ENCODE measurements around the gene CX3CR1. TPM values are rescaled to one million over a fixed set of nuclear protein-coding genes. Genes with fewer than 3 reads are reported as not detected.

The CX3CR1 gene
- total RNA-seq, 1 experiment from 2014 or later: not detected

DNA sequence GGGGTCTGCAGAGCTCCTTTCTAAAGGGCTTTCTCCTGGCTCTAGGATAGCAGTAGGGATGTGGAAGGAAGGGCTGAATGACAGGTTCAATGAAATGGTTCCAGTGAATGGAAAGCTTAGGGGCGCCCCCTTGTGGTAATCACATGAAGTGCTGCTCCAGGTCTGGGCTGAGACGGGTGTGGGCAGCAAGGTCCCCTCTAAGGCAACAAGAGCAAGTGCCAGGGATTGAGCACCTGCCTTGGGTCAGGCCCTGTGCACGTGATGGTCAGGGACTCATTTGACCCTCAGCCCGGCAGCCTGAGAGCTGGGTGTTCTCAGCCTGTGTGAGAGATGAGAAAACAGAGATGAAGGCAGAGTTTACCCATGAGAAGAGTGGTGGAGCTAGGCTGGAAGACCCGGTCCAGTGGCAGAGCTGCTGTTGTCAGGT, 12.1 kb upstream of the CX3CR1 start:
- peak; percentile 34 for DNase-seq (ENCODE audit: low read depth)

DNA sequence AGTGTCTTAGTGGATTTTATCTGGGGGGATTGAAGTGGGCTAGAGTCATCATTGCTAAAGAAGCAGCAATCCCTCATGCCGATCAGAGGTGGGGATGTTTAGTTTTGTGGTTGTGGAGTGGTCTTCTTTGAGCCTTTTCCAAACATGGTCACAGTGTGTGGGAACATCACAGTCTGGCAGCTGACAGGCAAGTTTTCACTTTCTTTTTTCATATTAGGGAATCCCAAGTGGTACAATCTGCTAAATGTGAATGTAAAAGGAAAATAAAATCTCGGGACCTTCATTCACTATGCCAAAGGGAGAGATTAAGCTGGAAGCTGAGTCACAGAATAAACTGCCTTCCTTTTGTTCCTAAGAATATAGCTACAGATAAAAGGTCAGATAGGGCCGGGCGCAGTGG, 10.4 kb upstream of the CX3CR1 start:
- DNase-seq (ENCODE audit: low read depth): no peak

DNA sequence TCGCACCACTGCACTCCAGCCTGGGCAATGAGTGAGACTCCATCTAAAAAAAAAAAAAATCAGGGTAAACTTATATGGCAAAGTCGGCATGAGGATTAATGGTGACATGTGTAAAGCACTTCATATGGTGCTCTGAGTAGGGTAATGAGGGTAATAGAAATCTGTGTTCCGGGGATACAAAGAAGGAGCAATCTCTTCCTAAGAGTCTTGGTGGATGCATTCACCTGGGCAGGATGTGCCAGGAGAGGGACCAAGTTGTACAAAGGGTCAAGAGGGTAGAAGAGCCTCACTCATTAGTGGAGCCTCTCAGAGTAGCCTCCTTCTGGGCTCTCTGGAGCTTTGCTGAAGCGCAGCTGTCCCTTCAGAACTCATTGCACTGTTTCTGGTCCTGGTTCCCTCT, 9.3 kb upstream of the CX3CR1 start:
- no peak for DNase-seq (ENCODE audit: low read depth)

DNA sequence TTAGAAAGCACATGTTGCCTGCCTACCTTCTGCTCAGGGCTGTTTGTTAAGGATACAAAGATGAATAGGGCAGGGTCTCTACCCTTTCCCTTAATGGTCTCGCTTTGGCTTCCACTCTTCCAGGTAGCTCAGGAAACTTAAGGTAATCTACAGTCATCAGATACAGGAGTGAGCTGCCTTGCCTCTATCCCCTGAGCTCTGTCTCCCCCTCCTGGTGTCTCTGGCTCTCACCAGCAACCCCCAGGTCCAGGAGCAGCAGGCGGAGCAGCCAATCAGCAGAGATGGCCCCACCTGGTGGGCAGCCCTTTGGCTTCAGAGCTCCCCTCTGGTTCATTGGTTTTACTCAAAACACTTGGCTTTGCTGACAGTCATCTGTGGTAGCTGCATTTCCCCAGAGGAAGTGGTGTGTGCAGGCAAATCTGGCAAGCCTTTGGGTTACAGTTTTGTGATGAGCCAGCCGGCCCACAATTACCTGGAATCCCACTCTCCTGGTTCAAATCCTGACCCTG, 8.5 kb upstream of the CX3CR1 start:
- DNase-seq (ENCODE audit: low read depth): peak; percentile 63

DNA sequence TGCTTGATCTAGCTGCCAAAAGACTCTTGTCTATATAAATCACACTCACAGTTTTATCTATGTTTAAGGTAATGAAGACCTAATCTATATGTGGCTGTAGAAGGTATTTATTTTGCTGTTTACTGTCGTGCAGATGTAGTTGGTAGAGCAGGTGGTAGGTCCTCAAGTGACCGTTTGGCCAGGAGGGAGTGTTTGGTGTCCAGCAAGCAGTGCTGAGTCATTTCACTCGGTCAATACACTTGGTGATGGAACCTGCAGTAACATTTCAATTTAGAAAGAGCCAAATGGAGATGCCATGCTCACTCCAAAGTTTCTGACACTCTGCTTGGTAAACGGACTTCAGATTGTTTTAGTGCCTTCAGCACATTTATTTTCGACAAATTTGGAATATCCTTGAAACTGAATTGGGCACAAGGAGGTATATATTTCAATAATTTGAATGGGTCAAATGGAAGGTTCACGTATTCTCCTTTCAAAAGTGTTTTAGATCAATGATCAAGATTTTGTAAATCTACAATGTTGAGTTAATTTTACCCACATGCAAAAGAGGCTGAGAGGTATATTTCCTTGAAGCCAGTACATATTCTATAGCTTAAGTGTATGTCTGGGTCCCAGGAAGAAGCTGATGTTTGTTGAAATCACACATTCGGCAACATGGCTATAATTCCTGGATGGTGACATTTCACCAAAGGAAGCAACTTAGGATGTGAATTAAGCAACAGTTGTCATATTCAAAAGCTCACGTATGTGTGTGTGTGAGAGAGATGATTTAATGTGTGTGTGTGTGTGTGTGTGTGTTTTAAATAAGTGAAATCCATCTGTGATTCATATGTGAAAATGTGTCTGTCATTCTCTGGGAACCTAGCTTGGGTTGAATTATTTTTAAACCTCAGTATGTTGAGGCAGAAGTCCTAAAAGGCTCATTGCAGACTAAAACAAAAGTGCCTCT, 7.7 kb upstream of the CX3CR1 start:
- no peak for DNase-seq (ENCODE audit: low read depth)

DNA sequence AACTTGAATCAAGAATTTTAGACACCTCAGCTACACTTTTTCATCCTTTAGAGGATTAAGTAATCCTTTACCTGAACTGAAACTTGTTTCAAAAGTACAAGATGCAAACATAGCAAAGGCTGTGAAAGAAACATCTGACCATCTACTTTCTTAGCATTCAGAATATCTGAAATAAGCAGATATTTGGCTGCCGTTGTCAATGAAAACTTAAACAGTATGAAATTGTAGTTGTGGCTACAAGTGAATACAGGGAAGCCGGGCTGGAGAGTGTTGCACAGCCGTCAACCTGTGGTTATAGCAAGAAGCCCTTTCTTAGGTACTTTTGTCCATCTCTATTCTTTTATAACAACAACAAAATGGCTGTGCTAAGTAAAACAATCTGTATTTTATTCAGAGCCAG, 6.9 kb upstream of the CX3CR1 start:
- no peak for DNase-seq (ENCODE audit: low read depth)

DNA sequence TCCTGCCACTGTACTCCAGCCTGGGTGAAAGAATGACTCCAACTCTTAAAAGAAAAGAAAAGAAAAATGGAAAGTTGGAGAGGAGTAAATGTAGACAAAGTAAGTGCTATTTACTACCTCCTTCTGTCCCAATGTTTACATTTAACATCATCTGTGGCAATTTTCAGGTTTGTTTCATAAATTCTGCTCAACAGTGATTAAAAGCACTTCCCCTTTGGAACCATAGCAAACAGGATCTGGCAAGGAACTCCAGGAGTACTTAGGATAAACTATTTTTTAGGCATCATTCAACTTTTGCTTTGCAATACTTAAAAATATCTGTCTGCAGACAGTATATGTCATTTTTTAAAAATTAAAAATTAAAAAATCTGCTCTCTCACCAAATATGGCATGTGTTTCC, 5.5 kb upstream of the CX3CR1 start:
- no peak for DNase-seq (ENCODE audit: low read depth)

DNA sequence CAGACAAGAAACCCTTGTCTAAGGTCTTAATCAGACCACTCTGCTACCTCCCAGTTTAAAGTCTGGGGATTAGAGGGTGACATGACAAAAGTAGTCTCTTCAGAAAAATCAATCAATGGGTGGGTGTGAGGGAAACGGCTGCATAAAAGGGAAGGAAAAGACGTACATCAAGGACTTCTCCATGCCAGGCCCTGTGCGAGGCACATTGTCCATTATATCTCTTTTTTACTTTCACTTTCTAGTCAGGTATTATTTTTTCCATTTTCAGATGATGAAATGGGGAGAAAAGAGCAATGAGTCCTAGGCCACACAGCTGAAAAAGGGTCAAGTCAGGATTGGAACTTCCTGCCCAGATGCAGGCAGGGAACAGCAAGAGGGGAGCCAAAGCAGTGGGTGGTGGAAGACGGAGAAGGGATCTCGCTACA, 4.6 kb upstream of the CX3CR1 start:
- DNase-seq (ENCODE audit: low read depth): no peak

DNA sequence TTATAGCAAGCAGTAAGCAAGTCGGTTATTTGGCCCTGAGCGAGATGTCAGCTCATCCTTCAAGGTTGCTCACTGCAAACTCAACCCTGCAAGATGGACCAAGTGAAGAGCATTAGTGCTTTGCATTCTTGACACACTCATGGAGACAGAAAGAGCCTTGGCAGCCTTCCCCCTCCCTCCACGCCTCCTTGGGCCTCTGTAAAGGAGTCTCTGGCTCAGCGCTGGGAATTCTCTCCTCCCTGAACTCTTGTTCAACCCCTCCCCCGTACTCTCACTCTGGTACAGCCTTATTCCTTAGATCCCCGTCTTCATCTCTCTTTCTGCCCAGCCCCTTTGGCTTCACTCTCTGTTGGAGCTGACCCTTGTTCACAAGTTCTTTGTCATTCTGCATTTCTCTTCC, 2.2 kb upstream of the CX3CR1 start:
- DNase-seq (ENCODE audit: low read depth): no peak

DNA sequence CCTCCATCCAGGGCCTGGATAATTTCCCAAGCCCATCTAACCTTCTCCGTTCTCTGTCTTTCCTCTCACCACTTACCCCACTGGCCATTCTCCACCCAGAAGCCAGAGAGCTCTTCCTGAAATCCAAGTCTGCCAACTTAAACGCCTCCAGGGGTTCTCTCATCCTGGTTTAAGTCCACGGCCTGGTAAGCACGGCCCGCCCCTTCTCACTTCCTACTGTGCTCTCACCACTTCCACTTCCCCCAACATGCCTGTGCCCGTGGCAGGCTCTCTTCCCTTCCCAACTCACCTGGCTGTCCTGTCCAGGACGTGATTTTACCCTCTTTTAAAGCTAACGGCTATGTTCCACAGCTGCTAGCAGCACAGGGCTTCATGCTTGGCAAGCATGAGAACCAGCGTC, 1.7 kb upstream of the CX3CR1 start:
- no peak for DNase-seq (ENCODE audit: low read depth)

DNA sequence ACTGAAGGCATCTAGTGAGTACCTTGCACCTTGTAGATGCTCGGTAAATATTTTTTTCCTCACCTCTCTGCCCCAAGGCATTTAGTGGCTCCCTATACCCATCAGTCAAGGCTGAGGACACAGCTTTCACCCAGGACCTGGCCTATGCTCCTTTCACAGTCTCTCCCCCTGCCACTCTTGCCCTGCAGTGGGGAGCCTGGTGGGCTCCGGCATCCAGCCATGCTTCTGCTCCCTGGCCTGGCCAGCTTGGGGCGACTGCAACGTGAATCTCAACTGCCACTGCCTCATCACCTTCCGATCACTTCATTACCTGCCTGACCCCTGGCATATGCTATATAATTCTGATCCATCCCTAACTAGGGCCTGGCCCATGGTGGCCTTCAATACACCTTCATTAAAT, 735 bp upstream of the CX3CR1 start:
- no peak for DNase-seq (ENCODE audit: low read depth)

DNA sequence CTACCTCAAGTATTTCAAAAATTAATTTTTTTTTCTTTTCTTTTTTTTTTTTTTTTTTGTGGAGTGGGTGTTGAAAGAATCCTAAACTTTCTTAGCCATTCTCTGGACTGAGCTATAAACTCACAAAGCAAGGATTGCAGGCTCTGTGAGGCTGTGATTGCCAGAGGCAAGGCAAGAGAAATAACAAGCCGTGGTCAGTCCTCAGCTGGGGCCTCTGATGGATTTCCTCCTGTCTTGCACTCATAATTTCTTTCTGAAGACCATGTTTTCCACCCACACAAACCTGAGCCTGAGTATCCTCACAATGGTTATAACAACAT, 1.3 kb downstream of the CX3CR1 start:
- no peak for DNase-seq (ENCODE audit: low read depth)

DNA sequence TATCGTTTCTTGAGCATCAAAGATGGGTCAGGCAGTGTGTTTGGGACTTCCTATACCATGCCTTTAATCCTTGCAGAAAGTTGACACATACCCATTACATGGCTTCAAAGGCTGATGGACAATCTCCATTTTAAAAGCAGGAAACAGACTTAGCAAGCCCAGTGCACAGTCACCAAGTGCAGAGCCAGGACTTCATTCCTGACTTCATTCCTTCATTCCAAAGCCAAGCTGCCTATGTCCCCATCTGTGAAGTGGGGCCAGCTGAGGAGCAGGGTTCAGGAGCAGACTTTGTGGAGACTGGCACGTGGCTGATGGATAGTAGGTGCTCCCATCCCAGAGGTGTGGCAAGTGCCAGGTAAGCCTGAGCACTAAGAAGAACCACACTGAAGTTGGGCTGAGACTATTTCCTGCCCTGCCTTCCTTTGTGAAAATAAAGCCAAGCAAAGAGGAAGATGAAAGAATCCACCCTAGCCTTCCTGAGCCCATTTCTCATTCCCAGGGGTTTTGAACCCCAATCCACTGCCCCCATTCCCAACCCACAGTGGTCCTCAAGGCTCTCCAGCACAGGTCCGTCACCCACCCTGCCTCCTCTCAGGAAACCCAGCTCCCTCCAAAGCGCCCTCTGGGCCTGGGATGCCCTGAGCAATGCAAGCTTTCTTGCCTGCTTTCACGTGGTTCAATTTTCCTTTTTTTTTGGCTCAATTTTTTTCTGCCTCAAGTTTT, 1.8 kb downstream of the CX3CR1 start:
- no peak for DNase-seq (ENCODE audit: low read depth)

DNA sequence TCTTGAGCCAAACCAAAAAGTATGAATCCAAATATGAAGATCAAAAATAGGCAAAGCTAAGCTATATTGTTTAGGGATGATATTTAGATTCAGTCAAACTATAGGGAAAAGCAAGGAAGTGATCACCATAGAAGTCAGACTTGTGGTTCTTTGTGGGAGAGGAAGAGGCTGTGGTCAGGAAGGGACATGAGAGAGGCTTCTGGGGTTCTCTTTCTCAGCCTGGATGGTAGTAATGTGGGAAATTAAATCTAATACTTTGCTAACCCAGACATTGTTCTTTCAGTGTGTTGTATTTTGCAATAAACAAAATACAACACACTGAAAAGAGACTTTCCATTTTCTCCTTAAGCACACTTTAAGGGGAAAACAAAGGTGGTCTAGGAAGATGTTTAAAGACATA, 3.1 kb downstream of the CX3CR1 start:
- no peak for DNase-seq (ENCODE audit: low read depth)

DNA sequence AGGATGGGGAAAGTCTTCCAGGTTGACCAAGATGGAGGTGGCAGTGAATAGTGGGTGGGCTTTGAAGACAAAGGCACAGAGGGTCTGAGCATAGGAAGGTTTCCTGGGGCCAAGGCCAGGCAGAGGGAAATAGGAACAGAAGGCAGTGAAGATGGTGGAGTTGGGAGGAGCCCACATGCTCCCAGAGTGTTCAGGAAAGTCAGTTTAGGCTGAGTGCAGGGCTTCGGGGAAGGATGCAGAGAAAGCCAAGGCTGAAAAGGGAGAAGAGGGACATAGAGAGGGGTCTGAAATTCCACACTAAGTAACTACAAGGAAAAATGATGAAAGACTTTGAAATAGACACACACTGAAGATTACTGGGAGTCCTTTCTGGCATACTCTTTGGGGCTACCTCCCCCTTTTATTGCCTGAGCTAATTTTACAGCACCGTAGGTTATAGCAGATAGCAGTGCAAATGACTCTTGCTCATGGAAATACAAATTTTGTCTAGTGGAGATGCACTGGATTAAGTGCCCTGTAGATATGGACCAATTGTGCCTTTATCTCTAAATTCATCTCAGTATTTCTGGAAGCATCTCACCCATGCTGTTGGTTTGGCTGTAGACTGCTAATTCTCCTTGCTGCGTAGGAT, 3.8 kb downstream of the CX3CR1 start:
- no peak for DNase-seq (ENCODE audit: low read depth)

DNA sequence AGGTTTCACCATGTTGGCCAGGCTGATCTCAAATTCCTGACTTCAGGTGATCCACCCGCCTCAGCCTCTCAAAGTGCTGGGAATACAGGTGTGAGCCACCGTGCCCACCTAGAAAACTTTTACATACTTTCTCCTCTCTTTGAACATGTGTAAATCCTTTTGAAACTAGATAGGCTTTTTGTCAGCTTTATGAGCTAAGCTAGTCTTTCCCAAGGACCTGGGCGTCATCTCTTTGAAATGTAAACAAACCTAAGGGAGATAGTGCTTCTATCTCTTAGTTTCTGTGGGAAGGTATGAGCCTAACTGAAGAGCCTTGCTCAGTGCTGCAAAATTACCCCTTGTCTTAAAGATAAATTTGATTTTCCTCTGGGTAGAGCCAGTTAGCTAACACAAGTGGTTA, 4.8 kb downstream of the CX3CR1 start:
- DNase-seq (ENCODE audit: low read depth): no peak

DNA sequence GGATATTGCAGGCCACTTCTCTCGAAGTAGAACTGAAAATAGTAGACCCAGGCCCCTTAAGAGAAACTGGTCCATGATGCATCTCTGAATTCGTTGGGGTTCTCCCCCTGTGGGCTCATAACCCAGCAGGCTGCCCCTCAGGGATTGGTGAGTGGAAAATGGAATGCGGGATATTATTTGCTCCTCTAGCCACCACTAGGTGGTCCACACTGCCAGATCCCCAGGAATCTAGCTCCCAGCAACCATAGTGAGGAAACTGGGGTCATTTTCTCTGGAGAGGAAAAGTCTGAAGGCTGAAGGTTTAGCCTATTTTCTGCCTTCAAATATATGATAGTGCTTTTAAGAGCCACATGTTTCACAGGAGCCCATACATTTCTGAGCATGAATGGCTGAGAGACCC, 6.7 kb downstream of the CX3CR1 start:
- no peak for DNase-seq (ENCODE audit: low read depth)

DNA sequence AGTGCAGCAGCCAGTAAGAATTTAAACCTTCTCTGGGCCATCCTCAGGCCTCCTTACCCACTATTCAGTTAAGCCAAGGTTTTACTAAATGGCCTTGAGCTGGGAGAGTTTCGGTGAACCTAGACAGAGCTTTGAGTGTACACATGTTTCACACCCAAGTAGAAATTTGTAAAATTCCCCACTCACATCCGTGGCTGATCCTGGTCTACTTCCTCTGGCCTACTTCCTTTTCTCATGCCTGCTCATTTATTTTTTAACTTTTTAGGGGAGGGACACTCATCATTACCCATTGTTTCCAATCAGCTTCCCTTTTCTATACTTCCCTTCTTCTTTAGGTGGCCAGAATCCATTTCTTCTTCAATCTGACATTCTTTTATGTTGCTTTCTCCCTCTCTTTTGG, 7.6 kb downstream of the CX3CR1 start:
- DNase-seq (ENCODE audit: low read depth): no peak

DNA sequence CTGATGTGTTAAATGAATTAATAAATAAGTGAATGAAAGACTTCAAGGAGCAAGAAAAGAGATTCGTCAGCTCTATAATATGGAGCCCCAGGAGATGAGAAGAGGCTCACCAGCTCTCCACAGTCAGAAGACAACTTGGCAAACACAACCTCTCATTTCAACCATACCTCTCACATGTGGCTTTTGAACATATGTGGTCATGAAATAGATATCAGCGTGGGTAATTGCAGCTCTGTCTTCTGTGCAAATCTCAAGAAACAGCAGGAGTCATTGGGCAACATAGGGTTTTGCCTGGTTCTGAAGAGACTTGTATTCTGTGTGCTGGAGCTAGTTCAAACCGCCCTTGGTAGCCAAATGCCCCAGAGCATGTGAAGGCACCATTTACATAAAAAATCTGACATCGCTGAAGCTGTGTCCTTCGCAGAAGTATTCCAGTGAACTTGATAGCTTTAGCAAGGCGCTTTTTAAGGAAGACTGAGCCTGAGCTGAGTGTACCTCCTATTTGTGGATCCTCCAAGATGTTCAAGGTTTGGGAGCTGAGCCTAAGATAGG, 8.4 kb downstream of the CX3CR1 start:
- no peak for DNase-seq (ENCODE audit: low read depth)

DNA sequence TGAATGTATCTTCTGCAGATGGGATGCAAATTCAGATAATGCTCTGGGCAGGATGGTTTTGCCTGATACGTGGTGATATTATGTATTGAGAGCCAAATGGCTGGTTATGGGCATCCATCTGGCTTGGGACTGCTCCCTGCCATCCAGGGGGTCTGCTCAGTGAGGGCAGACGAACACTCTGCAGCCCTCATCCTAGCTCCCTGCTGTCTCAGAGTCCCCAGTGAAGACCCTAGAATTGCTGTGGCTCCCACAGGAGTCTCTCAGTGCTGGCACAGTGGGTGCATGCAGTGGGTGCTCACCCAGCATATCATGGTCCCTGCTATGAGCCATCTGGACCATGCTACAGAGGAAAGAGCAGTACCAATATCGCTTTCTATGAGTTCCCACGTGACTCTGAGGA, 10.3 kb downstream of the CX3CR1 start:
- no peak for DNase-seq (ENCODE audit: low read depth)

DNA sequence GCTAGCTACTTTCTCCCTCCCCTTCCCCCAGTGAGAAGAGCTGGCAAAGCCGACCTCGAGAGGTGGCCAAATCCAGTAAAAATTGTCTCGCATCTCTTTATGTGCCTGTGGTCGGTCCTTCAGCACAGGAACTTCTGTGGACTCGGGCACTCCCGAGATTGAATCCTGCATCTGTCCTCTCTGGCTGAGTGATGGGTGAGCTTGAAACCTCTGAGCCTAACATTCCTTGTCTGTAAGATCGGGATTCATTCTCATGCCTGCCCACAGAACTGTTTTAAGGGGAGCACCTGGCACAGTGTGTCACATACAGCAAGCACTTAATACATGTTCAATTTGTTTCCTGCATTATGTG, 11.3 kb downstream of the CX3CR1 start:
- DNase-seq (ENCODE audit: low read depth): peak; percentile 7
